Left ventricle myocardium inferior (tissue), 1 donor: Measurements from ENCODE around the gene TUBA4A. TPM values are rescaled to one million over a fixed set of nuclear protein-coding genes. Genes with fewer than 3 reads are reported as not detected.

ENCODE experiments used
- DNase-seq: peaks from one replicate; pipeline ENCODE4 v3.0.0-alpha.2; 2020
- H3K27ac ChIP-seq: fragments of 200-600 bp; replicated peaks from 2 replicates; pipeline ENCODE4 v1.8.0; 2021
- H3K27me3 ChIP-seq: fragments of 200-600 bp; 2 replicates; pipeline ENCODE4 v1.8.0; 2021; ENCODE audit warnings: low read depth
- H3K36me3 ChIP-seq: fragments of 200-600 bp; 2 replicates; pipeline ENCODE4 v1.8.0; 2021
- H3K4me1 ChIP-seq: fragments of 200-600 bp; 2 replicates; pipeline ENCODE4 v1.8.0; 2021
- H3K4me3 ChIP-seq: fragments of 200-600 bp; 2 replicates; pipeline ENCODE4 v1.8.0; 2021; ENCODE audit warnings: mild to moderate bottlenecking, moderate library complexity
- H3K9me3 ChIP-seq: fragments of 200-600 bp; replicated peaks from 2 replicates; pipeline ENCODE4 v1.8.0; 2021
- intact Hi-C: fragments of 100-400 bp; cut with micrococcal nuclease; formaldehyde crosslinking; loops from one replicate; pipeline ENCODE4 v1.11.0; 2022
- total RNA-seq: library from RNA; stranded (reverse); fragmentation: NEBNext Ultra II Directional; extraction: Animal tissue kit (Norgen Biotek cat#: 25700); gene quantifications from one replicate; pipeline ENCODE4 v1.2.1, GENCODE V29; 2021
- TF ChIP-seq, protein P1 (sequence below): fragments of 200-600 bp; IDR thresholded peaks from 2 replicates; pipeline ENCODE4 v1.8.0; 2021; ENCODE audit warnings: antibody characterized with exemption, mild to moderate bottlenecking, borderline replicate concordance
- donor health status: DM: no; HTN: yes; CAD: no; lungs with severe emphysema.

Gene TUBA4A
- total RNA-seq, 1 donor from 2014 or later = 130 TPM

DNA sequence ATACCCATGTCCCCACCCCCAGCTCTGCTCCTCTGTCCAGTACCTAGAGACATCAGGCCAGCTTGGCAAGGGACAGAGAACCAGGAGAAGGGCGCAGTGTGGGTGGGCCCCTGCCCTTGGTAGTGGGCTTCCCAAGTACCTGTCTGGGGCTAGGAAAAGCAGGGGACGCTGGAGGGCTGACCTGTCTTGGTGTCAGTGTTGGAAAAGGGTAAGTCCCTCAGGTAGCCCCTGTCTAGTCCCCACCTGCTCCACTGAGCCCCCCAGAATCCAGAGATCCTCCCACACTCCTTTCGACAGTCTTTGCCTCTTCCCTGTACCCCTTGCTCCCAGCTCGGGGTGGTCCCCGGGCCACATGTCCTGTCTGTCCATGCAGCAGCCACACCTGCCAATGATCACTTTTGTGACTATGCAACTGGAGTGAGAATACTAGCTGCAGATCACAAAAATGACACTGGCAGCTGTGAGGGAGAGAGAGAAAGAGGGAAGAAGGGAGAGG, 40.1 kb upstream of the TUBA4A start:
- H3K4me1 ChIP-seq = peaks cover 25% of the 10 kb centered on the region
- TF ChIP-seq, protein P1, sequence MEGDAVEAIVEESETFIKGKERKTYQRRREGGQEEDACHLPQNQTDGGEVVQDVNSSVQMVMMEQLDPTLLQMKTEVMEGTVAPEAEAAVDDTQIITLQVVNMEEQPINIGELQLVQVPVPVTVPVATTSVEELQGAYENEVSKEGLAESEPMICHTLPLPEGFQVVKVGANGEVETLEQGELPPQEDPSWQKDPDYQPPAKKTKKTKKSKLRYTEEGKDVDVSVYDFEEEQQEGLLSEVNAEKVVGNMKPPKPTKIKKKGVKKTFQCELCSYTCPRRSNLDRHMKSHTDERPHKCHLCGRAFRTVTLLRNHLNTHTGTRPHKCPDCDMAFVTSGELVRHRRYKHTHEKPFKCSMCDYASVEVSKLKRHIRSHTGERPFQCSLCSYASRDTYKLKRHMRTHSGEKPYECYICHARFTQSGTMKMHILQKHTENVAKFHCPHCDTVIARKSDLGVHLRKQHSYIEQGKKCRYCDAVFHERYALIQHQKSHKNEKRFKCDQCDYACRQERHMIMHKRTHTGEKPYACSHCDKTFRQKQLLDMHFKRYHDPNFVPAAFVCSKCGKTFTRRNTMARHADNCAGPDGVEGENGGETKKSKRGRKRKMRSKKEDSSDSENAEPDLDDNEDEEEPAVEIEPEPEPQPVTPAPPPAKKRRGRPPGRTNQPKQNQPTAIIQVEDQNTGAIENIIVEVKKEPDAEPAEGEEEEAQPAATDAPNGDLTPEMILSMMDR = no peak
- H3K27me3 ChIP-seq = peaks cover 4% of the 10 kb centered on the region
- H3K27ac ChIP-seq = peak overlapping the region; percentile 89
- DNase-seq = no peak
- no peaks in the 10 kb centered on the region for H3K9me3 ChIP-seq
- H3K4me3 ChIP-seq = peak overlapping the region; percentile 77
- H3K36me3 ChIP-seq = no peaks in the 10 kb centered on the region
- intact Hi-C loops = no loop called here

DNA sequence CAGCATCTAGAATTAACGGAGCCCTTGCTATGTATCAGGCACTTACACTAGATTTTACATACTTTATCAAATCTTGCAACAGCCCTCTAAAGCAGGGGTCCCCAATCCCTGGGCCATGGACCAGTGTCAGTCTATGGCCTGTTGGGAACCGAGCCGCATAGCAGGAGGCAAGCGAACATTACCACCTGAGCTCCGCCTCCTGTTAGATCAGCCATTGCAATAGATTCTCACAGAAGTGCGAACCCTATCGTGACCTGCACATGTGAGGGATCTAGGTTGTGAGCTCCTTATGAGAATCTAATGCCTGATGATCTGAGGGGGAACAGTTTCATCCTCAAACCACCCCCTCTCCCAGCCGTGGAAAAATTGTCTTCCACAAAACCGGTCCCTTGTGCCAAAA, 38.9 kb upstream of the TUBA4A start:
- intact Hi-C loops = no loop called here
- peaks cover 21% of the 10 kb centered on the region for H3K4me1 ChIP-seq
- H3K36me3 ChIP-seq = no peaks in the 10 kb centered on the region
- no peak overlapping the region for H3K27ac ChIP-seq
- DNase-seq = no peak
- H3K27me3 ChIP-seq = no peaks in the 10 kb centered on the region
- H3K4me3 ChIP-seq = no peak overlapping the region
- TF ChIP-seq, protein P1 = no peak
- H3K9me3 ChIP-seq = no peaks in the 10 kb centered on the region

DNA sequence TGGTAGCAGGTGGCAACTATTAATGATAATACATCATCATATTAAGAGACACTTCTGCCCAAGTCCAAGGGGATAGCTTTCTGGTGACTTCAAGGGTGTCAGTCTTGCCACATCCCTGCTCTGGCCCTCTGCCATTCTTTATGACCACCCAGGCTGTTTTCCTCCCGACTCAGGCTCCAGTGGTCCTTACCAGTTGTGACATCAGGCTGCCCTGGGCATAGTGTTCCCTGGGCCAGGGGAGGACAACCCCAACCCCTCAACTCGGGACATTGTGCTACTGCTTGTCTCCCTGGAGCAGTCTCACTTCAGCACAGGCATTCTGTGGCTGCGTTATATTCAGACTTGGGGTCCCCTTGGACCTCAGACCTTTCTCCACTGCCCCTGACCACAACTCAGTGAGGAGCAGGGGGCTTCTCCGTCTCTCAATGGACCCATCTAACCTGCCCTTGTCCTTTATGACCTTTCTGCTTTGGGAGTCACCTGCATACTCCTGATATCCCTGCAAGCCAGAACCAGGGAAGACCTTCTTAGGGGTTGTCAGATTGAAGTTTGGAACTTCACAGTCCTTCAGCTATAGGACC, 38.3 kb upstream of the TUBA4A start:
- no peaks in the 10 kb centered on the region for H3K9me3 ChIP-seq
- no peaks in the 10 kb centered on the region for H3K36me3 ChIP-seq
- intact Hi-C loops = no loop called here
- TF ChIP-seq, protein P1 = no peak
- no peak for DNase-seq
- no peak overlapping the region for H3K27ac ChIP-seq
- H3K27me3 ChIP-seq = no peaks in the 10 kb centered on the region
- H3K4me3 ChIP-seq = no peak overlapping the region
- H3K4me1 ChIP-seq = peaks cover 21% of the 10 kb centered on the region

DNA sequence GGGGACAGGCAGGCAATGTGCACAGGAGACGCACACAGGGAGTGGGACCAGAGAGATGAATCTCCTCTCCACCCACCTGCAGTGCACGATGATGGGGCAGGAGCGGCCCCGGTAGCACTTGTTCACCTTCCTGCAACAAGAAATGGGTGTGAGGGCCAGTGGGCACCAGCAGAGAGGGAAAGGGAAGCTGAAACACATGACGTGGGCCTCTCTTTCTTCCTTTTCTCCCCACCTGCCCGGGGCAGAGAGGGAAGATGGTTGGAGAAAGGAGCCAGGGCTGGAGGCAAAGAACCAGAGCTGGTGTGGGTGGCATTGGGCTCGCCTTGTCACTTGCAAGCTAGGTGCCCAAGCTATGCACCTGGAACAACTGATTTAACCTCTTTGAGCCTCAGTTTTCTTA, 37.7 kb upstream of the TUBA4A start:
- H3K9me3 ChIP-seq = no peaks in the 10 kb centered on the region
- TF ChIP-seq, protein P1 = no peak

DNA sequence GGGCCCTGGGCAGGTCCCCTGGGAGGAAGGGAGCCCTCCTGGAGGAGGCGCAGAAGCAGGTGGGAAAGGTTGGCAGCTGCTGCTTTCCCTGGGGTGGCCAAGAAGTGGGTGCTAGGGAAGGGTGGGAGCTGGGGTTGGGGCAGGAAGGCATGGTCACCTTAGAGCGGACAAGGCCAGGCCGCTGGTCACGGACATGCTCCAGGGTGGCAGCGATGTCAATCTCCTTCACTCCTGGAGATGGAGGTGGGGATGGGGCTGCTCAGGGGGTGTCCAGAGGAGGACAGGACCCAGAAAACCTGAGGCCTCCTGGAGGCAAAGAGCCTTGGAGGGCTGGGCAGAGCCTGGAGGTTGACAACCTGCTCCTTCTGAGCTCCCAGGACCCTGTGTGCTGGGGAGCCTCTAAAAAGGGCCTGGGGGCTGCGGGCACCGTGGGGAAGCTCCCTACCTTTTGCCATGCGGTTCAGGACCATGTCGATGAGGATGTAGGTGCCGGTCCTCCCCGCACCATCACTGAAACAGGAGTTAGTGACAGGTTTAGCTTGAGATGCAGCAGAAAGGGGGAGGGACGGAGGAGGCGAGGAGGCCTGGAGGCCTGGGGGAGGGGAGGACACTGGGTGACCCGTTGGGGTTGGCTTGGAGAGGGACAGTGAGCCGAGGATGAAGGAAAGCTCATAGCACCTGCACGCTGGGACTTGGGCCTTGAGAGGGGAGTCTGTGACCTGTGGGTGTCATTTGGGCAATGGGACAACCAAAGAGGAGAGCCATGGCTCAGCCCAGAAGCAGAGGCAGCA, 36.9 kb upstream of the TUBA4A start:
- DNase-seq = no peak
- Histone ChIP-seq H3K27me3 (no peaks in the 10 kb centered on the region), H3K36me3 (peaks cover 6% of the 10 kb centered on the region), H3K4me1 (peaks cover 31% of the 10 kb centered on the region), H3K9me3 (no peaks in the 10 kb centered on the region), H3K27ac (peak overlapping the region; percentile 66), H3K4me3 (no peak overlapping the region)
- TF ChIP-seq, protein P1 = no peak
- intact Hi-C loops = no loop called here

More for the DNA sequence above, 37.7 kb upstream of the TUBA4A start:
- DNase-seq = no peak
- Histone ChIP-seq H3K27me3 (no peaks in the 10 kb centered on the region), H3K4me3 (no peak overlapping the region), H3K4me1 (peaks cover 26% of the 10 kb centered on the region), H3K27ac (no peak overlapping the region), H3K36me3 (peaks cover 4% of the 10 kb centered on the region)
- intact Hi-C loops = no loop called here
